Measurements from ENCODE around the gene CKMT2. TPM values are rescaled to one million over a fixed set of nuclear protein-coding genes. Genes with fewer than 3 reads are reported as not detected.

Gene CKMT2
- total and polyA plus RNA-seq, 9 donors = 6.2 to 28.3 (median 12.6) TPM

- Histone ChIP-seq H3K4me1 (ENCODE audit: insufficient read depth) (no peaks in the 10 kb centered on the region), H3K36me3 (no peaks in the 10 kb centered on the region), H3K4me3 (no peak overlapping the region), H3K9me3 (no peaks in the 10 kb centered on the region), H3K27me3 (no peaks in the 10 kb centered on the region), H3K27ac (no peak overlapping the region)
- DNase-seq = no peak
- intact Hi-C loops (cut with DNase I) = no loop called here
- 83 to 88% (median 83%) methylated on average over 6 of the region's 6 CpGs for WGBS, 3 donors
- no peak for TF ChIP-seq POLR2A (IDR thresholded peaks at IDR 0.05)
- no peak for TF ChIP-seq CTCF (IDR thresholded peaks at IDR 0.05)
- no peak for TF ChIP-seq EP300 (IDR thresholded peaks at IDR 0.05)
Observed at GRCh38 chr5:81188962-81189361, 44.2 kb upstream of the CKMT2 start.

- Histone ChIP-seq H3K4me1 (ENCODE audit: insufficient read depth) (no peaks in the 10 kb centered on the region), H3K36me3 (no peaks in the 10 kb centered on the region), H3K9me3 (no peaks in the 10 kb centered on the region), H3K27ac (no peak overlapping the region), H3K4me3 (no peak overlapping the region), H3K27me3 (no peaks in the 10 kb centered on the region)
- 81 to 83% (median 83%) methylated on average over 14 of the region's 14 CpGs for WGBS, 3 donors
- no peak for DNase-seq
- intact Hi-C loops (cut with DNase I) = no loop called here
- TF ChIP-seq POLR2A (IDR thresholded peaks at IDR 0.05) (no peak), CTCF (IDR thresholded peaks at IDR 0.05) (no peak), EP300 (IDR thresholded peaks at IDR 0.05) (no peak)
Observed at GRCh38 chr5:81189875-81190498, 43.1 kb upstream of the CKMT2 start.

GRCh38 chr5:81191726-81192372 lies 41.3 kb upstream of the CKMT2 start:
- TF ChIP-seq EP300 (IDR thresholded peaks at IDR 0.05) = no peak
- intact Hi-C loops (cut with DNase I) = no loop called here
- no peaks in the 10 kb centered on the region for H3K9me3 ChIP-seq
- no peaks in the 10 kb centered on the region for H3K27me3 ChIP-seq
- no peaks in the 10 kb centered on the region for H3K4me1 ChIP-seq (ENCODE audit: insufficient read depth)
- DNase-seq = no peak
- H3K27ac ChIP-seq = no peak overlapping the region
- no peaks in the 10 kb centered on the region for H3K36me3 ChIP-seq
- H3K4me3 ChIP-seq = no peak overlapping the region
- WGBS, 3 donors = 94% methylated on average over 9 of the region's 9 CpGs

- no peak overlapping the region for H3K4me3 ChIP-seq
- no peak for TF ChIP-seq POLR2A (IDR thresholded peaks at IDR 0.05)
- no peak for TF ChIP-seq CTCF (IDR thresholded peaks at IDR 0.05)
- no peak for TF ChIP-seq EP300 (IDR thresholded peaks at IDR 0.05)
- intact Hi-C loops (cut with DNase I) = no loop called here
- no peak for DNase-seq
- no peaks in the 10 kb centered on the region for H3K4me1 ChIP-seq (ENCODE audit: insufficient read depth)
- no peaks in the 10 kb centered on the region for H3K27me3 ChIP-seq
- no peaks in the 10 kb centered on the region for H3K36me3 ChIP-seq
- no peak overlapping the region for H3K27ac ChIP-seq
- no peaks in the 10 kb centered on the region for H3K9me3 ChIP-seq
- WGBS, 3 donors = 82 to 86% (median 83%) methylated on average over 8 of the region's 8 CpGs
Observed at GRCh38 chr5:81192373-81192750, 40.8 kb upstream of the CKMT2 start.

Data from ovary (tissue), 9 donors.